GM21825 (cell line): ENCODE measurements around the gene RFPL1.

ENCODE experiments used
- ATAC-seq: cut with Tn5 transposase; IDR thresholded peaks from one replicate; pipeline ENCODE4 v1.9.1; 2021; ENCODE audit warnings: mild to moderate bottlenecking, moderate library complexity; ENCODE audit not compliant: unreplicated experiment

Gene RFPL1

GRCh38 chr22:29435236-29436136, 2.9 kb upstream of the RFPL1 start:
- no peak for ATAC-seq

- ATAC-seq = no peak
These were observed 4.6 kb downstream of the RFPL1 start for GRCh38 chr22:29442976-29443375.

- no peak for ATAC-seq
These were observed 5.1 kb downstream of the RFPL1 start for GRCh38 chr22:29443452-29443851.

- no peak for ATAC-seq
These were observed 5.7 kb downstream of the RFPL1 start for GRCh38 chr22:29443861-29444792.

GRCh38 chr22:29445508-29445907, 7.1 kb downstream of the RFPL1 start:
- ATAC-seq = no peak

GRCh38 chr22:29447906-29448305, 9.5 kb downstream of the RFPL1 start:
- no peak for ATAC-seq

GRCh38 chr22:29449296-29449875, 11.0 kb downstream of the RFPL1 start:
- no peak for ATAC-seq

GRCh38 chr22:29450222-29450621, 11.8 kb downstream of the RFPL1 start:
- no peak for ATAC-seq

GRCh38 chr22:29451863-29452262, 13.5 kb downstream of the RFPL1 start:
- no peak for ATAC-seq

- no peak for ATAC-seq
These were observed 15.9 kb downstream of the RFPL1 start for GRCh38 chr22:29454276-29454675.

GRCh38 chr22:29456211-29456671, 17.9 kb downstream of the RFPL1 start:
- no peak for ATAC-seq

GRCh38 chr22:29457730-29458129, 19.3 kb downstream of the RFPL1 start:
- no peak for ATAC-seq

- ATAC-seq = no peak
These were observed 20.2 kb downstream of the RFPL1 start for GRCh38 chr22:29458551-29458950.

- ATAC-seq = no peak
These were observed 21.4 kb downstream of the RFPL1 start for GRCh38 chr22:29459773-29460172.

GRCh38 chr22:29461263-29461662, 22.9 kb downstream of the RFPL1 start:
- ATAC-seq = no peak

GRCh38 chr22:29463629-29464028, 25.2 kb downstream of the RFPL1 start:
- no peak for ATAC-seq

GRCh38 chr22:29464581-29464980, 26.2 kb downstream of the RFPL1 start:
- no peak for ATAC-seq

- no peak for ATAC-seq
These were observed 31.4 kb downstream of the RFPL1 start for GRCh38 chr22:29469755-29470154.

GRCh38 chr22:29470159-29470855, 31.9 kb downstream of the RFPL1 start:
- ATAC-seq = no peak

GRCh38 chr22:29473001-29473400, 34.6 kb downstream of the RFPL1 start:
- no peak for ATAC-seq

GRCh38 chr22:29475550-29475949, 37.2 kb downstream of the RFPL1 start:
- ATAC-seq = no peak
